GM23338 (cell line): ENCODE results near the gene KCTD14. TPM values are rescaled to one million over a fixed set of nuclear protein-coding genes. Genes with fewer than 3 reads are reported as not detected.

ENCODE experiments used
- ATAC-seq: fragments of 200-7000 bp; cut with Tn5 transposase; 3 replicates; pipeline ENCODE4 v1.9.1; 2020
- DNase-seq: peaks from one replicate; pipeline ENCODE4 v3.0.0-alpha.2; 2015; ENCODE audit warnings: low spot score
- H2AFZ ChIP-seq: fragments of 200-600 bp; sonication (generic); 2 replicates; pipeline ENCODE4 v1.8.0; 2016; ENCODE audit warnings: antibody characterized with exemption, mild to moderate bottlenecking, moderate library complexity
- H3F3A ChIP-seq: fragments of 200-600 bp; sonication (generic); replicated peaks from 2 replicates; pipeline ENCODE4 v1.8.0; 2017; ENCODE audit warnings: antibody characterized with exemption, mixed run types, low read depth
- H3K27ac ChIP-seq: fragments of 200-600 bp; sonication (generic); 2 replicates; pipeline ENCODE4 v1.6.1; 2016; ENCODE audit warnings: low read depth
- H3K27me3 ChIP-seq: fragments of 200-600 bp; sonication (generic); 2 replicates; pipeline ENCODE4 v1.8.0; 2016; ENCODE audit warnings: mild to moderate bottlenecking, mixed run types, moderate library complexity; ENCODE audit not compliant: insufficient read depth
- H3K36me3 ChIP-seq: fragments of 200-600 bp; sonication (generic); 2 replicates; pipeline ENCODE4 v1.8.0; 2016; ENCODE audit warnings: mild to moderate bottlenecking; ENCODE audit not compliant: insufficient read depth
- H3K4me1 ChIP-seq: fragments of 200-600 bp; sonication (generic); 2 replicates; pipeline ENCODE4 v1.8.0; 2016; ENCODE audit warnings: mild to moderate bottlenecking, moderate library complexity; ENCODE audit not compliant: insufficient read depth
- H3K4me2 ChIP-seq: fragments of 200-600 bp; sonication (generic); 2 replicates; pipeline ENCODE4 v1.7.1; 2017; ENCODE audit warnings: mixed run types
- H3K4me3 ChIP-seq: fragments of 200-600 bp; sonication (generic); 2 replicates; pipeline ENCODE4 v1.6.1; 2016; ENCODE audit warnings: mixed run types
- H3K79me2 ChIP-seq: fragments of 200-600 bp; sonication (generic); replicated peaks from 2 replicates; pipeline ENCODE4 v1.8.0; 2017; ENCODE audit warnings: mild to moderate bottlenecking; ENCODE audit not compliant: insufficient read depth
- H3K9me2 ChIP-seq: fragments of 200-600 bp; sonication (generic); 2 replicates; pipeline ENCODE4 v1.8.0; 2017; ENCODE audit not compliant: insufficient read depth
- H4K20me1 ChIP-seq: fragments of 200-600 bp; sonication (generic); replicated peaks from 2 replicates; pipeline ENCODE4 v1.8.0; 2017; ENCODE audit warnings: mild to moderate bottlenecking; ENCODE audit not compliant: insufficient read depth
- H3K27ac Mint-ChIP-seq: 2 replicates; pipeline ENCODE4 v1.8.0; 2020; ENCODE audit warnings: inconsistent platforms, mild to moderate bottlenecking, moderate library complexity, mixed read lengths
- H3K27me3 Mint-ChIP-seq: 3 replicates; pipeline ENCODE4 v1.8.0; 2022; ENCODE audit warnings: low read depth, mild to moderate bottlenecking, moderate library complexity, mixed read lengths, inconsistent platforms; ENCODE audit not compliant: insufficient read depth, poor library complexity
- H3K36me3 Mint-ChIP-seq: 3 replicates; pipeline ENCODE4 v1.8.0; 2021; ENCODE audit warnings: low read depth, mild to moderate bottlenecking, inconsistent platforms, moderate library complexity, mixed read lengths
- H3K4me1 Mint-ChIP-seq: 3 replicates; pipeline ENCODE4 v1.8.0; 2020; ENCODE audit warnings: mild to moderate bottlenecking, inconsistent platforms, mixed read lengths
- H3K4me3 Mint-ChIP-seq: 3 replicates; pipeline ENCODE4 v1.8.0; 2021; ENCODE audit warnings: moderate library complexity, mild to moderate bottlenecking, inconsistent platforms, mixed read lengths
- H3K9me3 Mint-ChIP-seq: 3 replicates; pipeline ENCODE4 v1.8.0; 2020; ENCODE audit warnings: moderate library complexity, mild to moderate bottlenecking, inconsistent platforms, mixed read lengths
- CREB1 ChIP-seq: fragments of 250-450 bp; sonication (Bioruptor Pico); IDR thresholded peaks from 2 replicates; pipeline ENCODE4 v1.5.0; 2020; ENCODE audit warnings: low read depth, mild to moderate bottlenecking, moderate library complexity
- EZH2 ChIP-seq: fragments of 200-600 bp; sonication (generic); IDR thresholded peaks from one replicate; pipeline ENCODE4 v1.8.0; 2017; ENCODE audit warnings: antibody characterized with exemption, mild to moderate bottlenecking, low read depth; ENCODE audit not compliant: unreplicated experiment
- NANOG ChIP-seq: IDR thresholded peaks from 2 replicates; pipeline ENCODE4 v1.6.1; 2016; ENCODE audit warnings: antibody characterized with exemption, borderline replicate concordance
- POLR2AphosphoS5 ChIP-seq: IDR thresholded peaks from 2 replicates; pipeline ENCODE4 v1.6.1; 2016; ENCODE audit warnings: antibody characterized with exemption, low read depth
- STAT1 ChIP-seq: IDR thresholded peaks from one replicate; pipeline ENCODE4 v1.6.1; 2016; ENCODE audit warnings: antibody characterized with exemption; ENCODE audit not compliant: unreplicated experiment
- ZNF331 ChIP-seq: fragments of 250-450 bp; sonication (Bioruptor Pico); IDR thresholded peaks from 2 replicates; pipeline ENCODE4 v1.5.0; 2020; ENCODE audit warnings: low read depth, mild to moderate bottlenecking, moderate library complexity
- polyA plus RNA-seq: library from polyadenylated mRNA; unstranded; fragments of >200 nt; fragmentation: Nextera tagmentation; extraction: Ambion mirVana; gene quantifications from 2 replicates; pipeline ENCODE4 v1.2.1, GENCODE V29; 2016
- total RNA-seq: library from RNA; depleted of rRNA; stranded (reverse); fragments of >200 nt; shearing (Covaris generic); gene quantifications from 2 replicates; pipeline ENCODE4 v1.2.3, GENCODE V29; 2014
- TF ChIP-seq, protein P1 (sequence below): IDR thresholded peaks from one replicate; pipeline ENCODE4 v1.6.1; 2018; ENCODE audit warnings: antibody characterized with exemption; ENCODE audit not compliant: unreplicated experiment
- TF ChIP-seq, protein P2 (sequence below): fragments of 250-450 bp; sonication (Bioruptor Pico); IDR thresholded peaks from 2 replicates; pipeline ENCODE4 v1.5.0; 2020; ENCODE audit warnings: mild to moderate bottlenecking, moderate library complexity
- TF ChIP-seq, protein P3 (sequence below), 2 experiments: fragments of 200-600 bp in 1 of 2; sonication (generic) in 1 of 2; conservative IDR thresholded peaks; 2 replicates each; pipeline versions ENCODE4 v1.5.1 to v1.6.1; 2016 to 2017; ENCODE audit warnings: antibody characterized with exemption in 2 of 2, low read depth in 2 of 2, mild to moderate bottlenecking in 2 of 2, moderate library complexity in 1 of 2

The KCTD14 gene
- total and polyA plus RNA-seq, 2 experiments from 2014 or later = 5.9 to 19.1 TPM

DNA sequence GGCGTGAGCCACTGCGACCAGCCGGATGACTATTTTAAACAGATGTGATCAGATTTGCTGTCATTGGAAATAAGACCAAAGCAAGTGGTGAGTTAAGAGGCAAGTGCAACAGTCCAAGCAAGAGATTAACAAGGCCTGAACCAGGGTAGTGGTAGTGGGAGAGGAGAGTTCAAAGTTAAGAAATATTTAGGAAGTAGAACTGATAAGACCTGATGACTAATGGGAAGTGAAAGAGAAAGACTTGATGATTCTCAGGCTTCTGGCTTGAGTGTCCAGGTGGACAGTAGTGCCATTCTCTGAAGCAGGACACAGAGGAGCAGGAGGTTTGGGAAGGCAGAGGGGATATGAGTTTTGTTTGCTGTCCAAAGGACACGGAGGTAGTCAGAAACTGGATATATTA is 49.4 kb upstream of the KCTD14 start (continued):
- TF ChIP-seq, protein P1, sequence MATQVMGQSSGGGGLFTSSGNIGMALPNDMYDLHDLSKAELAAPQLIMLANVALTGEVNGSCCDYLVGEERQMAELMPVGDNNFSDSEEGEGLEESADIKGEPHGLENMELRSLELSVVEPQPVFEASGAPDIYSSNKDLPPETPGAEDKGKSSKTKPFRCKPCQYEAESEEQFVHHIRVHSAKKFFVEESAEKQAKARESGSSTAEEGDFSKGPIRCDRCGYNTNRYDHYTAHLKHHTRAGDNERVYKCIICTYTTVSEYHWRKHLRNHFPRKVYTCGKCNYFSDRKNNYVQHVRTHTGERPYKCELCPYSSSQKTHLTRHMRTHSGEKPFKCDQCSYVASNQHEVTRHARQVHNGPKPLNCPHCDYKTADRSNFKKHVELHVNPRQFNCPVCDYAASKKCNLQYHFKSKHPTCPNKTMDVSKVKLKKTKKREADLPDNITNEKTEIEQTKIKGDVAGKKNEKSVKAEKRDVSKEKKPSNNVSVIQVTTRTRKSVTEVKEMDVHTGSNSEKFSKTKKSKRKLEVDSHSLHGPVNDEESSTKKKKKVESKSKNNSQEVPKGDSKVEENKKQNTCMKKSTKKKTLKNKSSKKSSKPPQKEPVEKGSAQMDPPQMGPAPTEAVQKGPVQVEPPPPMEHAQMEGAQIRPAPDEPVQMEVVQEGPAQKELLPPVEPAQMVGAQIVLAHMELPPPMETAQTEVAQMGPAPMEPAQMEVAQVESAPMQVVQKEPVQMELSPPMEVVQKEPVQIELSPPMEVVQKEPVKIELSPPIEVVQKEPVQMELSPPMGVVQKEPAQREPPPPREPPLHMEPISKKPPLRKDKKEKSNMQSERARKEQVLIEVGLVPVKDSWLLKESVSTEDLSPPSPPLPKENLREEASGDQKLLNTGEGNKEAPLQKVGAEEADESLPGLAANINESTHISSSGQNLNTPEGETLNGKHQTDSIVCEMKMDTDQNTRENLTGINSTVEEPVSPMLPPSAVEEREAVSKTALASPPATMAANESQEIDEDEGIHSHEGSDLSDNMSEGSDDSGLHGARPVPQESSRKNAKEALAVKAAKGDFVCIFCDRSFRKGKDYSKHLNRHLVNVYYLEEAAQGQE = no peak
- TF ChIP-seq, protein P2, sequence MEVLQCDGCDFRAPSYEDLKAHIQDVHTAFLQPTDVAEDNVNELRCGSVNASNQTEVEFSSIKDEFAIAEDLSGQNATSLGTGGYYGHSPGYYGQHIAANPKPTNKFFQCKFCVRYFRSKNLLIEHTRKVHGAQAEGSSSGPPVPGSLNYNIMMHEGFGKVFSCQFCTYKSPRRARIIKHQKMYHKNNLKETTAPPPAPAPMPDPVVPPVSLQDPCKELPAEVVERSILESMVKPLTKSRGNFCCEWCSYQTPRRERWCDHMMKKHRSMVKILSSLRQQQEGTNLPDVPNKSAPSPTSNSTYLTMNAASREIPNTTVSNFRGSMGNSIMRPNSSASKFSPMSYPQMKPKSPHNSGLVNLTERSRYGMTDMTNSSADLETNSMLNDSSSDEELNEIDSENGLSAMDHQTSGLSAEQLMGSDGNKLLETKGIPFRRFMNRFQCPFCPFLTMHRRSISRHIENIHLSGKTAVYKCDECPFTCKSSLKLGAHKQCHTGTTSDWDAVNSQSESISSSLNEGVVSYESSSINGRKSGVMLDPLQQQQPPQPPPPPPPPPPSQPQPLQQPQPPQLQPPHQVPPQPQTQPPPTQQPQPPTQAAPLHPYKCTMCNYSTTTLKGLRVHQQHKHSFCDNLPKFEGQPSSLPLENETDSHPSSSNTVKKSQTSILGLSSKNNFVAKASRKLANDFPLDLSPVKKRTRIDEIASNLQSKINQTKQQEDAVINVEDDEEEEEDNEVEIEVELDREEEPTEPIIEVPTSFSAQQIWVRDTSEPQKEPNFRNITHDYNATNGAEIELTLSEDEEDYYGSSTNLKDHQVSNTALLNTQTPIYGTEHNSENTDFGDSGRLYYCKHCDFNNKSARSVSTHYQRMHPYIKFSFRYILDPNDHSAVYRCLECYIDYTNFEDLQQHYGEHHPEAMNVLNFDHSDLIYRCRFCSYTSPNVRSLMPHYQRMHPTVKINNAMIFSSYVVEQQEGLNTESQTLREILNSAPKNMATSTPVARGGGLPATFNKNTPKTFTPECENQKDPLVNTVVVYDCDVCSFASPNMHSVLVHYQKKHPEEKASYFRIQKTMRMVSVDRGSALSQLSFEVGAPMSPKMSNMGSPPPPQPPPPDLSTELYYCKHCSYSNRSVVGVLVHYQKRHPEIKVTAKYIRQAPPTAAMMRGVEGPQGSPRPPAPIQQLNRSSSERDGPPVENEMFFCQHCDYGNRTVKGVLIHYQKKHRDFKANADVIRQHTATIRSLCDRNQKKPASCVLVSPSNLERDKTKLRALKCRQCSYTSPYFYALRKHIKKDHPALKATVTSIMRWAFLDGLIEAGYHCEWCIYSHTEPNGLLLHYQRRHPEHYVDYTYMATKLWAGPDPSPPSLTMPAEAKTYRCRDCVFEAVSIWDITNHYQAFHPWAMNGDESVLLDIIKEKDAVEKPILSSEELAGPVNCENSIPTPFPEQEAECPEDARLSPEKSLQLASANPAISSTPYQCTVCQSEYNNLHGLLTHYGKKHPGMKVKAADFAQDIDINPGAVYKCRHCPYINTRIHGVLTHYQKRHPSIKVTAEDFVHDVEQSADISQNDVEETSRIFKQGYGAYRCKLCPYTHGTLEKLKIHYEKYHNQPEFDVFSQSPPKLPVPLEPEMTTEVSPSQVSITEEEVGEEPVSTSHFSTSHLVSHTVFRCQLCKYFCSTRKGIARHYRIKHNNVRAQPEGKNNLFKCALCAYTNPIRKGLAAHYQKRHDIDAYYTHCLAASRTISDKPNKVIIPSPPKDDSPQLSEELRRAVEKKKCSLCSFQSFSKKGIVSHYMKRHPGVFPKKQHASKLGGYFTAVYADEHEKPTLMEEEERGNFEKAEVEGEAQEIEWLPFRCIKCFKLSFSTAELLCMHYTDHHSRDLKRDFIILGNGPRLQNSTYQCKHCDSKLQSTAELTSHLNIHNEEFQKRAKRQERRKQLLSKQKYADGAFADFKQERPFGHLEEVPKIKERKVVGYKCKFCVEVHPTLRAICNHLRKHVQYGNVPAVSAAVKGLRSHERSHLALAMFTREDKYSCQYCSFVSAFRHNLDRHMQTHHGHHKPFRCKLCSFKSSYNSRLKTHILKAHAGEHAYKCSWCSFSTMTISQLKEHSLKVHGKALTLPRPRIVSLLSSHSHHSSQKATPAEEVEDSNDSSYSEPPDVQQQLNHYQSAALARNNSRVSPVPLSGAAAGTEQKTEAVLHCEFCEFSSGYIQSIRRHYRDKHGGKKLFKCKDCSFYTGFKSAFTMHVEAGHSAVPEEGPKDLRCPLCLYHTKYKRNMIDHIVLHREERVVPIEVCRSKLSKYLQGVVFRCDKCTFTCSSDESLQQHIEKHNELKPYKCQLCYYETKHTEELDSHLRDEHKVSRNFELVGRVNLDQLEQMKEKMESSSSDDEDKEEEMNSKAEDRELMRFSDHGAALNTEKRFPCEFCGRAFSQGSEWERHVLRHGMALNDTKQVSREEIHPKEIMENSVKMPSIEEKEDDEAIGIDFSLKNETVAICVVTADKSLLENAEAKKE (CRISPR knock-in tag) = no peak
- no peak for TF ChIP-seq NANOG
- no peak for TF ChIP-seq STAT1
- no peak for TF ChIP-seq POLR2AphosphoS5

DNA sequence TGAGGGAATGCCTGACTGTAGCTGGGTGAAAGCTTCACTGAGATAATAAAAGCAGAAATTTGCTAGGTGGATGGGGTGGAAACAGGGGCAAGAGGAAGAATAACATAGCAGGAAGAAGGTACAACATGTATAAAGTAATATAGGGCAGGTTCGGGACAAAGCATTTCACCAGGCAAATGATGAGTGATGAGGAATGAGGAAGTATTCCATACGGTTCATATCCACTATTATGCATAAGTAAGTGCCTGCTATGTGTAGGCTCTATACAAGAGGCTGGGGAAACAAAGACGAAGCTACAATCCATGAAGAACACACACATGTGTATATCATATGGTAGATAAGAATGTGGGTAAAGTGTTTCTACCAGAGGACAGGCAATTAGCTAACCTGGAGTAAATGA is 48.6 kb upstream of the KCTD14 start:
- no peak for DNase-seq
- peaks cover 38% of the 10 kb centered on the region for H3K79me2 ChIP-seq
- H3K4me1 Mint-ChIP-seq = no peaks in the 10 kb centered on the region
- no peak overlapping the region for H3K4me3 Mint-ChIP-seq
- no peaks in the 10 kb centered on the region for H3K4me1 ChIP-seq
- H2AFZ ChIP-seq = no peak overlapping the region
- no peak overlapping the region for H3K27ac Mint-ChIP-seq
- peaks cover 3% of the 10 kb centered on the region; the same call in 1 of the 2 replicates for H3F3A ChIP-seq
- H3K27me3 ChIP-seq = no peaks in the 10 kb centered on the region
- no peaks in the 10 kb centered on the region for H3K9me2 ChIP-seq
- no peaks in the 10 kb centered on the region for H3K27me3 Mint-ChIP-seq
- no peaks in the 10 kb centered on the region for H3K9me3 Mint-ChIP-seq
- H3K36me3 ChIP-seq = peaks cover 7% of the 10 kb centered on the region; the same call in 1 of the 2 replicates
- peaks cover 37% of the 10 kb centered on the region for H3K36me3 Mint-ChIP-seq
- no peak overlapping the region for H3K27ac ChIP-seq
- no peak overlapping the region for H3K4me2 ChIP-seq
- no peak for ATAC-seq
- peaks cover 14% of the 10 kb centered on the region for H4K20me1 ChIP-seq
- no peak overlapping the region for H3K4me3 ChIP-seq
- TF ChIP-seq STAT1 (no peak), NANOG (no peak), ZNF331 (no peak), POLR2AphosphoS5 (no peak), EZH2 (no peak), CREB1 (no peak)
- TF ChIP-seq, protein P1 = no peak
- TF ChIP-seq, protein P3, sequence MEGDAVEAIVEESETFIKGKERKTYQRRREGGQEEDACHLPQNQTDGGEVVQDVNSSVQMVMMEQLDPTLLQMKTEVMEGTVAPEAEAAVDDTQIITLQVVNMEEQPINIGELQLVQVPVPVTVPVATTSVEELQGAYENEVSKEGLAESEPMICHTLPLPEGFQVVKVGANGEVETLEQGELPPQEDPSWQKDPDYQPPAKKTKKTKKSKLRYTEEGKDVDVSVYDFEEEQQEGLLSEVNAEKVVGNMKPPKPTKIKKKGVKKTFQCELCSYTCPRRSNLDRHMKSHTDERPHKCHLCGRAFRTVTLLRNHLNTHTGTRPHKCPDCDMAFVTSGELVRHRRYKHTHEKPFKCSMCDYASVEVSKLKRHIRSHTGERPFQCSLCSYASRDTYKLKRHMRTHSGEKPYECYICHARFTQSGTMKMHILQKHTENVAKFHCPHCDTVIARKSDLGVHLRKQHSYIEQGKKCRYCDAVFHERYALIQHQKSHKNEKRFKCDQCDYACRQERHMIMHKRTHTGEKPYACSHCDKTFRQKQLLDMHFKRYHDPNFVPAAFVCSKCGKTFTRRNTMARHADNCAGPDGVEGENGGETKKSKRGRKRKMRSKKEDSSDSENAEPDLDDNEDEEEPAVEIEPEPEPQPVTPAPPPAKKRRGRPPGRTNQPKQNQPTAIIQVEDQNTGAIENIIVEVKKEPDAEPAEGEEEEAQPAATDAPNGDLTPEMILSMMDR (conservative IDR thresholded peaks at IDR 0.05; ENCODE audit: low read depth in 2 of 2) = no peak
